GM13976 (cell line): ENCODE results near the gene ADCK2.
"Not testable (repeated sequence)": the region's sequence is repeated elsewhere in the genome, so short reads cannot be mapped to it uniquely, and the experiment has no call there.

Experiments used
- DNase-seq: peaks from one replicate; pipeline ENCODE4 v3.0.0; 2012; ENCODE audit warnings: low spot score
- CTCF ChIP-seq: IDR thresholded peaks from 2 replicates; pipeline ENCODE4 v1.5.1; 2012; ENCODE audit warnings: borderline replicate concordance, mild to moderate bottlenecking; ENCODE audit not compliant: insufficient read depth; ENCODE audit errors: extremely low read depth, missing control alignments, control extremely low read depth
- in situ Hi-C: fragments of 300-500 bp; cut with MboI; formaldehyde crosslinking; loops from one replicate; pipeline ENCODE4 v1.12.0; 2022; ENCODE audit warnings: low sequenced_read_pairs, mixed read lengths, inconsistent platforms; ENCODE audit not compliant: unreplicated experiment

Gene ADCK2

GRCh38 chr7:140672382-140673062 is at the start of gene ADCK2:
ADCK2 (plus strand) TSS chr7:140672945; CDS start chr7:140673331, 386 bp downstream.
- TF ChIP-seq CTCF = no peak
- peak; percentile 93 for DNase-seq

DNA sequence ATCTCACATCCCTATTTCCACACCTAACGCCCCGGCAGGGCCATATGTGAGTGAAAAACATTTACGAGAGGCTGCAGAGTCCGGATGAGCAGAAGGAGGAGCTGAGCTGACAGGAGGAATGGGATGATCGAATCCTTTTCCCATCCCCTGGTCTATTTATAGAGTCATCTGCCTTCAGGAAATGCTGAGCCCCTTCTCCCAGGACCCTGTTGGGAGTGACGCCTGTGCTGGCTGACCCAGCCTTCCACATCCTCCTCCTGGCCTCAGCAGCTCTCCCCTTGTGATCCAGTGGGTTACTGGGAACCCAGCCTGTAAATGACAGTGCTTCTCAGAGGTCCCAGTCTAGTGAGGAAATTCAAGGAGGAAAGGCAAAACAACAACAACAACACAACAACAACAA is 48.8 kb upstream of the ADCK2 start:
- TF ChIP-seq CTCF = no peak
- DNase-seq = no peak
- in situ Hi-C loops = no loop called here

More at GRCh38 chr7:140672382-140673062, at the start of gene ADCK2:
- in situ Hi-C loops = no loop called here

DNA sequence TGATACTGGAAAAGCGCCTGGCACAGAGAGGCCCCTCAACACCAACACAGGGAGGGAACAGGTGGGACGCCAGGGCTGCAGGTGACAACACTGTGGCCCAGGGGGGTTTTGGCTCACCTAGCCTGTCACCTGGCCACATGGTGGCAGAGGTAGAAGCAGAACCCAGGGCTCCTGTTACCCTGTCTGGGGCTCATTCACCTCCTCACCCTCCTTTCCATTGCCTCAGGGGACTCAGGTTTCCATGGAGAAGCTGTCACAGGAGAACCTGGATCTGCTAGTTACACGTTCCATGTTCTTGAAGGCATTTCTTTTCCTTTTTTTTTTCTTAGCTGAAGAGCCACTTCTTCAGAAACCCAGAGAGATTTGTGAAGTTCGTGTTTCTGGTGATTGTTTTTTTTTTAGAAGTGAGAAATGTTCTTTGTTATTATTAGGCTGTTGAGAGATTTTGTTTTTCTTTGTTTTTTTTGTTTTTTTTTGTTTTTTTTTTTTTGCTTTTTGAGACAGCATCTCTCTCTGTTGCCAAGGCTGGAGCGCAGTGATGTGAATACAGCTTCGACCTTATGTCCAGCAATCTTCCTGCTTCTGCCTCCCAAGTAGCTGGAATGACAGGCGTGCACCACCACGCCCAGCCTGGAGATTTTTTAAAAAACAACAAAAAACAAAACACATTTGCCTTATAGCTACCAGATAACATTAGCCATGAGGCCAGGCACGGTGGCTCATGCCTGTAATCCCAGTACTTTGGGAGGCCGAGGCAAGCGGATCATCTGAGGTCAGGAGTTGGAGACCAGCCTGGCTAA is 48.2 kb upstream of the ADCK2 start:
- DNase-seq = no peak
- in situ Hi-C loops = no loop called here
- TF ChIP-seq CTCF = no peak

- in situ Hi-C loops, DNase-seq: not testable (repeated sequence)
Observed at GRCh38 chr7:140625192-140625558, 47.6 kb upstream of the ADCK2 start.

- TF ChIP-seq CTCF = no peak
- in situ Hi-C loops = no loop called here
- DNase-seq = no peak
Observed at GRCh38 chr7:140625908-140626868, 46.6 kb upstream of the ADCK2 start.

- TF ChIP-seq CTCF = no peak
- in situ Hi-C loops = no loop called here
- no peak for DNase-seq
Observed at GRCh38 chr7:140631021-140631420, 41.7 kb upstream of the ADCK2 start.
